Stimulated activated CD4-positive, alpha-beta T cell treated with anti-CD3 and anti-CD28 coated beads, TNF-alpha, amount 100 ng/mL, for 24 hours (primary cell): ENCODE results near the gene KCNQ5.

ENCODE experiments used
- DNase-seq, 3 experiments: peaks; one replicate each; pipeline ENCODE4 v3.0.0-alpha.2; 2020; ENCODE audit warnings: low read depth in 3 of 3

Gene KCNQ5

GRCh38 chr6:72793641-72794395 lies 172.0 kb downstream of the KCNQ5 start:
- DNase-seq: no peak

GRCh38 chr6:72798196-72798595 lies 176.3 kb downstream of the KCNQ5 start:
- DNase-seq: no peak

- DNase-seq: no peak
Measured at GRCh38 chr6:72809746-72810379, 188.0 kb downstream of the KCNQ5 start.

GRCh38 chr6:72810571-72811280 lies 188.9 kb downstream of the KCNQ5 start:
- no peak for DNase-seq

GRCh38 chr6:72811971-72812421 lies 190.1 kb downstream of the KCNQ5 start:
- DNase-seq: no peak

- DNase-seq: no peak
Measured at GRCh38 chr6:72813807-72814596, 192.1 kb downstream of the KCNQ5 start.

- no peak for DNase-seq
Measured at GRCh38 chr6:72816022-72816421, 194.2 kb downstream of the KCNQ5 start.

- DNase-seq: no peak
Measured at GRCh38 chr6:72817208-72817607, 195.3 kb downstream of the KCNQ5 start.

- DNase-seq: no peak
Measured at GRCh38 chr6:72819609-72820008, 197.7 kb downstream of the KCNQ5 start.

- no peak for DNase-seq
Measured at GRCh38 chr6:72820153-72820552, 198.3 kb downstream of the KCNQ5 start.

- DNase-seq: no peak
Measured at GRCh38 chr6:72820906-72821305, 199.0 kb downstream of the KCNQ5 start.

GRCh38 chr6:72822023-72822422 lies 200.2 kb downstream of the KCNQ5 start:
- no peak for DNase-seq

GRCh38 chr6:72822691-72823090 lies 200.8 kb downstream of the KCNQ5 start:
- no peak for DNase-seq

GRCh38 chr6:72824833-72825232 lies 203.0 kb downstream of the KCNQ5 start:
- no peak for DNase-seq

- DNase-seq: no peak
Measured at GRCh38 chr6:72825315-72825911, 203.5 kb downstream of the KCNQ5 start.

- no peak for DNase-seq
Measured at GRCh38 chr6:72826037-72826436, 204.2 kb downstream of the KCNQ5 start.

GRCh38 chr6:72826744-72827438 lies 205.0 kb downstream of the KCNQ5 start:
- no peak for DNase-seq

- no peak for DNase-seq
Measured at GRCh38 chr6:72828904-72829303, 207.0 kb downstream of the KCNQ5 start.

GRCh38 chr6:72832271-72832670 lies 210.4 kb downstream of the KCNQ5 start:
- DNase-seq: no peak

GRCh38 chr6:72835749-72836148 lies 213.9 kb downstream of the KCNQ5 start:
- no peak for DNase-seq

- no peak for DNase-seq
Measured at GRCh38 chr6:72836971-72837370, 215.1 kb downstream of the KCNQ5 start.
